ENCODE data around the gene ADCY7. TPM values are rescaled to one million over a fixed set of nuclear protein-coding genes. Genes with fewer than 3 reads are reported as not detected.

Gene ADCY7
- total and polyA plus RNA-seq, 9 of the 15 experiments (the other 6 are each of a cell fraction or from before 2014, with no cell fraction given), result 2.3 to 108 (median 28.6) TPM

DNA sequence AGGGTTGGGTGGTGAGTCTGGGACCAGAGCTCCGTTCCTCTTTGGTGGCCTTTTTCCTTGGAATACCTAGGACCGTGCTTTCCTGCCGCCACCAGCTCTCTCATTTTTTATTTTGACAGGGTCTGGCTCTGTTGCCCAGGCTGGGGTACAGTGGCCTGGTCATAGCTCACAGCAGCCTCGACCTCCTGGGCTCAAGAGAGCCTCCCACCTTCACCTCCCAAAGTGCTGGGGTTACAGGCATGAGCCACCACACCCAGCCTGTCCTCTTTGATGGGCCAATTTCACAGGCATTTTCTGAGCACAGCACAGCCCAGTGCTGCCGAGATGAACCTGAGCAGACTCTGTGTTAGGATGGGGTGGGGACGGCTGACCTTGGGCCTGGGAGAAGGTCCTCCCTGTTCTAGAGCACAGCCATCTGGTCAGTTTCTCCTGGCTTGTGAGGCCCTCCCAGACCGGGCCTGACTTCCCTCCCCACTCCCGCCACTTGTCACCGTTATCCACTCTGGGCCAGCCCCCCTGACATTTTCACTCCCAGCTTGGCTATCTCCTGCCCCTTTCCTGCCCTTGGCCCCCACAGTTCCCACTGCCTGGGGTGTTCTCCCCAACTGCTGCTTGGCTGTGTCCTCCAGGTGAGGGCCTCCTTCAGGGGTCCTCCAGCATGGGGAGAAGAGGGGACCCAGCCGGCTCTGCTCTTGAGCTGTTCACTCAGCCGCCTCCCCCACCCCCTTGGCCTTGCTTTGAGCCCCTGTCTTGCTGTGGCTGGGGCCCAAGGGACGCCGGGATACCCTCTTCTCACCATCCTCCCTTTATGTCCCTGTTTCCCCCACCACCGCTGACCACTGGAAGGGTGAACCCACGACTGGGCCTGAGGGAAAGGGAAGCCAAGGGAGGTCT is 5.0 kb downstream of the ADCY7 start:
- POLR2A ChIA-PET, result interaction anchor here (0.7 to 5.1 kb wide), 7 partner anchors 8 to 53 kb away, joined by 3 to 34 read pairs (median 4); no protein-coding TSS in a partner anchor
- CTCF ChIA-PET (ENCODE audit: low intra/inter-chr PET ratio), result no interaction called here
- no peaks in the 10 kb centered on the region for H3K9me3 ChIP-seq (replicated peaks; ENCODE audit: control insufficient read depth, insufficient read depth, low read depth, low read length)
- intact Hi-C loops (cut with micrococcal nuclease) (no loop called here), in situ Hi-C loops (cut with MboI) (loop anchor here (25.0 kb wide), 1 partner anchor 1659 kb away; the partner anchor contains the start of gene N4BP1)
- FAIRE-seq, result peak; percentile 32
- no peak overlapping the region for H3K4me3 ChIP-seq
- no peaks in the 10 kb centered on the region for H3K27me3 ChIP-seq (ENCODE audit: control insufficient read depth in 2 of 2, insufficient read depth in 2 of 2, low read length in 2 of 2)
- TF ChIP-seq NRF1 (conservative IDR thresholded peaks at IDR 0.05 in 1 of 2, IDR thresholded peaks at IDR 0.05 in 1 of 2) (0 out of 4 replicates have a peak, but pooled peaks of 1 of the 2 experiments have one; percentile 11), RAD21 (CRISPR knock-in tag; conservative IDR thresholded peaks at IDR 0.05 in 1 of 2, IDR thresholded peaks at IDR 0.05 in 1 of 2) (0 out of 4 replicates have a peak, but pooled peaks of 1 of the 2 experiments have one; percentile 11), ESRRA (IDR thresholded peaks at IDR 0.05; ENCODE audit: borderline replicate concordance, low read depth) (peak; percentile 60; the same call in 1 of the 2 replicates), EWSR1 (IDR thresholded peaks at IDR 0.05; ENCODE audit: borderline replicate concordance, low read depth, partially characterized antibody) (no peak), ZNF121 (CRISPR knock-in tag; conservative IDR thresholded peaks at IDR 0.05) (peak; percentile 74), ZBTB7A (IDR thresholded peaks at IDR 0.05; ENCODE audit: borderline replicate concordance, control insufficient read depth, low read depth, low read length) (peak; percentile 49; the same call in 1 of the 2 replicates)
- TF ChIP-seq, protein P1, sequence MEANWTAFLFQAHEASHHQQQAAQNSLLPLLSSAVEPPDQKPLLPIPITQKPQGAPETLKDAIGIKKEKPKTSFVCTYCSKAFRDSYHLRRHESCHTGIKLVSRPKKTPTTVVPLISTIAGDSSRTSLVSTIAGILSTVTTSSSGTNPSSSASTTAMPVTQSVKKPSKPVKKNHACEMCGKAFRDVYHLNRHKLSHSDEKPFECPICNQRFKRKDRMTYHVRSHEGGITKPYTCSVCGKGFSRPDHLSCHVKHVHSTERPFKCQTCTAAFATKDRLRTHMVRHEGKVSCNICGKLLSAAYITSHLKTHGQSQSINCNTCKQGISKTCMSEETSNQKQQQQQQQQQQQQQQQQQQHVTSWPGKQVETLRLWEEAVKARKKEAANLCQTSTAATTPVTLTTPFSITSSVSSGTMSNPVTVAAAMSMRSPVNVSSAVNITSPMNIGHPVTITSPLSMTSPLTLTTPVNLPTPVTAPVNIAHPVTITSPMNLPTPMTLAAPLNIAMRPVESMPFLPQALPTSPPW (CRISPR knock-in tag; IDR thresholded peaks at IDR 0.05), result 0 out of 2 replicates have a peak, but pooled peaks have one; percentile 23
- TF ChIP-seq, protein P2, sequence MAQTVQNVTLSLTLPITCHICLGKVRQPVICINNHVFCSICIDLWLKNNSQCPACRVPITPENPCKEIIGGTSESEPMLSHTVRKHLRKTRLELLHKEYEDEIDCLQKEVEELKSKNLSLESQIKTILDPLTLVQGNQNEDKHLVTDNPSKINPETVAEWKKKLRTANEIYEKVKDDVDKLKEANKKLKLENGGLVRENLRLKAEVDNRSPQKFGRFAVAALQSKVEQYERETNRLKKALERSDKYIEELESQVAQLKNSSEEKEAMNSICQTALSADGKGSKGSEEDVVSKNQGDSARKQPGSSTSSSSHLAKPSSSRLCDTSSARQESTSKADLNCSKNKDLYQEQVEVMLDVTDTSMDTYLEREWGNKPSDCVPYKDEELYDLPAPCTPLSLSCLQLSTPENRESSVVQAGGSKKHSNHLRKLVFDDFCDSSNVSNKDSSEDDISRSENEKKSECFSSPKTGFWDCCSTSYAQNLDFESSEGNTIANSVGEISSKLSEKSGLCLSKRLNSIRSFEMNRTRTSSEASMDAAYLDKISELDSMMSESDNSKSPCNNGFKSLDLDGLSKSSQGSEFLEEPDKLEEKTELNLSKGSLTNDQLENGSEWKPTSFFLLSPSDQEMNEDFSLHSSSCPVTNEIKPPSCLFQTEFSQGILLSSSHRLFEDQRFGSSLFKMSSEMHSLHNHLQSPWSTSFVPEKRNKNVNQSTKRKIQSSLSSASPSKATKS (CRISPR knock-in tag; IDR thresholded peaks at IDR 0.05), result no peak
- peak overlapping the region; percentile 31; the same call in 2 of the 3 replicates for H3K27ac ChIP-seq (ENCODE audit: extremely low read depth, low read depth, low read length)
- DNase-seq (ENCODE audit: extremely low read depth in 1 of 4, low spot score in 3 of 4), result peak; percentile 44 to 60 (median 52)
- no peak overlapping the region; the same call in 1 of the 2 replicates for H3K4me2 ChIP-seq (ENCODE audit: insufficient read depth, low read length)
- BruUV-seq (replicated peaks), result no TSS peak
- peaks cover 35 to 86% of the 10 kb centered on the region in 2 experiments for H3K4me1 ChIP-seq (replicated peaks in 1 of 2; ENCODE audit: control insufficient read depth in 2 of 2, insufficient read depth in 2 of 2, low read length in 2 of 2)
- H3K79me2 ChIP-seq (ENCODE audit: control insufficient read depth, insufficient read depth, low read length), result peaks cover 100% of the 10 kb centered on the region
- peaks cover 48% of the 10 kb centered on the region; the same call in 2 of the 3 replicates for H3K36me3 ChIP-seq (ENCODE audit: control insufficient read depth, insufficient read depth, low read length)
- peaks cover 19% of the 10 kb centered on the region; the same call in 1 of the 2 replicates for H4K20me1 ChIP-seq (replicated peaks; ENCODE audit: control insufficient read depth, insufficient read depth, low read length)
- peaks cover 3% of the 10 kb centered on the region for H3K9me1 ChIP-seq (ENCODE audit: control insufficient read depth, insufficient read depth, low read length)
- ATAC-seq, result peak; percentile 28
- WGBS (ENCODE audit: insufficient coverage, low coverage, missing lambda C conversion rate), result 48% methylated on average over 13 of the region's 15 CpGs
- peak overlapping the region in 1 of 2 experiments; percentile 80; a peak in 2 of 4 replicates for H3K9ac ChIP-seq (ENCODE audit: insufficient read depth in 1 of 2, low read depth in 2 of 2, low read length in 2 of 2)
- H2AFZ ChIP-seq (ENCODE audit: low read depth, low read length), result no peak overlapping the region
